Keratinocyte (primary cell): ENCODE data around the gene MINDY4. TPM values are rescaled to one million over a fixed set of nuclear protein-coding genes. Genes with fewer than 3 reads are reported as not detected.

ENCODE experiments used
- DNase-seq: peaks from one replicate; pipeline ENCODE4 v3.0.0-alpha.2; 2011; ENCODE audit warnings: low read depth, missing footprints, low spot score
- FAIRE-seq: peaks from 2 replicates; lab custom pipeline; 2011; peaks lifted over from hg19 to GRCh38; lab: Jason Lieb, UNC
- H2AFZ ChIP-seq: 2 replicates; pipeline ENCODE4 v1.6.0; 2012; ENCODE audit warnings: low read length, control low read depth, inconsistent platforms; ENCODE audit not compliant: control insufficient read depth
- H3K27ac ChIP-seq: 2 replicates; pipeline ENCODE4 v1.5.1; 2011; ENCODE audit warnings: low read length; ENCODE audit not compliant: control insufficient read depth, insufficient read depth
- H3K27me3 ChIP-seq: 3 replicates; pipeline ENCODE4 v1.6.0; 2011; ENCODE audit warnings: low read length; ENCODE audit not compliant: control insufficient read depth, insufficient read depth; ENCODE audit errors: extremely low read depth
- H3K36me3 ChIP-seq, 2 experiments: 2 replicates in 1 of 2; 3 replicates in 1 of 2; pipeline ENCODE4 v1.5.1; 2011; ENCODE audit warnings: low read length in 2 of 2, mild to moderate bottlenecking in 1 of 2; ENCODE audit not compliant: control insufficient read depth in 2 of 2, insufficient read depth in 2 of 2; ENCODE audit errors: extremely low read depth in 1 of 2
- H3K4me1 ChIP-seq: 3 replicates; pipeline ENCODE4 v1.5.1; 2011; ENCODE audit warnings: low read length; ENCODE audit not compliant: control insufficient read depth, insufficient read depth; ENCODE audit errors: extremely low read depth
- H3K4me2 ChIP-seq: 3 replicates; pipeline ENCODE4 v1.6.0; 2011; ENCODE audit warnings: low read depth, low read length; ENCODE audit not compliant: control insufficient read depth, insufficient read depth; ENCODE audit errors: extremely low read depth
- H3K4me3 ChIP-seq, 3 experiments: fragments of 200-600 bp in 1 of 3; sonication (generic) in 1 of 3; 2 replicates in 2 of 3; 3 replicates in 1 of 3; pipeline ENCODE4 v1.5.1; 2011 to 2016; ENCODE audit warnings: low read length in 3 of 3, mild to moderate bottlenecking in 3 of 3, control low read depth in 2 of 3, inconsistent platforms in 1 of 3, low read depth in 1 of 3, mixed read lengths in 1 of 3, mixed run types in 1 of 3, moderate library complexity in 1 of 3; ENCODE audit not compliant: control insufficient read depth in 2 of 3, insufficient read depth in 2 of 3; ENCODE audit errors: extremely low read depth in 1 of 3
- H3K79me2 ChIP-seq: 2 replicates; pipeline ENCODE4 v1.6.0; 2012; ENCODE audit warnings: low read length; ENCODE audit not compliant: control insufficient read depth, insufficient read depth
- H3K9ac ChIP-seq: 3 replicates; pipeline ENCODE4 v1.6.0; 2011; ENCODE audit warnings: low read length; ENCODE audit not compliant: control insufficient read depth, insufficient read depth; ENCODE audit errors: extremely low read depth
- H3K9me1 ChIP-seq: 3 replicates; pipeline ENCODE4 v1.6.0; 2011; ENCODE audit warnings: low read length; ENCODE audit not compliant: control insufficient read depth, insufficient read depth; ENCODE audit errors: extremely low read depth
- H3K9me3 ChIP-seq: 2 replicates; pipeline ENCODE4 v1.5.1; 2012; ENCODE audit warnings: low read depth, low read length; ENCODE audit not compliant: control insufficient read depth
- H4K20me1 ChIP-seq: 3 replicates; pipeline ENCODE4 v1.6.0; 2011; ENCODE audit warnings: low read length; ENCODE audit not compliant: control insufficient read depth, insufficient read depth; ENCODE audit errors: extremely low read depth
- EZH2 ChIP-seq: IDR thresholded peaks from one replicate; pipeline ENCODE4 v1.6.1; 2012; ENCODE audit warnings: inconsistent platforms, mild to moderate bottlenecking, low read length, moderate library complexity
- dilution Hi-C: fragments of 300-500 bp; cut with MboI; formaldehyde crosslinking; loops from one replicate; pipeline ENCODE4 v1.7.0; 2020; ENCODE audit warnings: low sequenced_read_pairs; ENCODE audit not compliant: extremely low pct_ligation_motif_present
- polyA plus RNA-seq, 5 experiments: library from polyadenylated mRNA; depleted of rRNA in 3 of 5; stranded (reverse) in 3 of 5; stranded (forward) in 1 of 5; unstranded in 1 of 5; fragments of >200 nt; gene quantifications; 1 replicate in 1 of 5; 2 replicates in 3 of 5; 3 replicates in 1 of 5; pipeline versions ENCODE4 v1.2.1 to v1.2.3, GENCODE V29; 2011 to 2012; ENCODE audit warnings: missing spikeins in 2 of 5, low read depth in 1 of 5, low replicate concordance in 1 of 5
- TF ChIP-seq, protein P1 (sequence below), 3 experiments: IDR thresholded peaks in 1 of 3; conservative IDR thresholded peaks in 1 of 3; optimal IDR thresholded peaks in 1 of 3; 2 replicates in 2 of 3; 3 replicates in 1 of 3; pipeline versions ENCODE3 to v1.5.1; 2011; ENCODE audit warnings: low read length in 3 of 3, mild to moderate bottlenecking in 3 of 3, moderate library complexity in 2 of 3, control low read depth in 1 of 3, inconsistent platforms in 1 of 3; ENCODE audit not compliant: insufficient read depth in 2 of 3; ENCODE audit errors: extremely low read depth in 1 of 3

MINDY4 gene
- polyA plus RNA-seq, 1 donor (not counting 4 experiments of a cell fraction or from before 2014, with no cell fraction given): 1.5 TPM

- H3K9me3 ChIP-seq: peaks cover 5% of the 10 kb centered on the region
- H3K9me1 ChIP-seq: no peaks in the 10 kb centered on the region
- peaks cover 4% of the 10 kb centered on the region for H3K27me3 ChIP-seq
- no peak overlapping the region for H3K9ac ChIP-seq
- TF ChIP-seq, protein P1, sequence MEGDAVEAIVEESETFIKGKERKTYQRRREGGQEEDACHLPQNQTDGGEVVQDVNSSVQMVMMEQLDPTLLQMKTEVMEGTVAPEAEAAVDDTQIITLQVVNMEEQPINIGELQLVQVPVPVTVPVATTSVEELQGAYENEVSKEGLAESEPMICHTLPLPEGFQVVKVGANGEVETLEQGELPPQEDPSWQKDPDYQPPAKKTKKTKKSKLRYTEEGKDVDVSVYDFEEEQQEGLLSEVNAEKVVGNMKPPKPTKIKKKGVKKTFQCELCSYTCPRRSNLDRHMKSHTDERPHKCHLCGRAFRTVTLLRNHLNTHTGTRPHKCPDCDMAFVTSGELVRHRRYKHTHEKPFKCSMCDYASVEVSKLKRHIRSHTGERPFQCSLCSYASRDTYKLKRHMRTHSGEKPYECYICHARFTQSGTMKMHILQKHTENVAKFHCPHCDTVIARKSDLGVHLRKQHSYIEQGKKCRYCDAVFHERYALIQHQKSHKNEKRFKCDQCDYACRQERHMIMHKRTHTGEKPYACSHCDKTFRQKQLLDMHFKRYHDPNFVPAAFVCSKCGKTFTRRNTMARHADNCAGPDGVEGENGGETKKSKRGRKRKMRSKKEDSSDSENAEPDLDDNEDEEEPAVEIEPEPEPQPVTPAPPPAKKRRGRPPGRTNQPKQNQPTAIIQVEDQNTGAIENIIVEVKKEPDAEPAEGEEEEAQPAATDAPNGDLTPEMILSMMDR (optimal IDR thresholded peaks at IDR 0.05 in 1 of 3, IDR thresholded peaks at IDR 0.05 in 1 of 3, conservative IDR thresholded peaks at IDR 0.05 in 1 of 3; ENCODE audit: extremely low read depth in 1 of 3, insufficient read depth in 2 of 3, low read length in 3 of 3): no peak
- TF ChIP-seq EZH2: no peak
- H2AFZ ChIP-seq: no peak overlapping the region
- H3K27ac ChIP-seq: no peak overlapping the region
- dilution Hi-C loops: no loop called here
- no peaks in the 10 kb centered on the region for H3K79me2 ChIP-seq
- H3K4me2 ChIP-seq: no peak overlapping the region
- peaks cover 6% of the 10 kb centered on the region for H3K4me1 ChIP-seq
- FAIRE-seq: no peak
- H3K4me3 ChIP-seq: no peak overlapping the region
- no peaks in the 10 kb centered on the region for H3K36me3 ChIP-seq
- H4K20me1 ChIP-seq: no peaks in the 10 kb centered on the region
- no peak for DNase-seq
Measured at GRCh38 chr7:30927559-30927958, 156.3 kb downstream of the MINDY4 start.

DNA sequence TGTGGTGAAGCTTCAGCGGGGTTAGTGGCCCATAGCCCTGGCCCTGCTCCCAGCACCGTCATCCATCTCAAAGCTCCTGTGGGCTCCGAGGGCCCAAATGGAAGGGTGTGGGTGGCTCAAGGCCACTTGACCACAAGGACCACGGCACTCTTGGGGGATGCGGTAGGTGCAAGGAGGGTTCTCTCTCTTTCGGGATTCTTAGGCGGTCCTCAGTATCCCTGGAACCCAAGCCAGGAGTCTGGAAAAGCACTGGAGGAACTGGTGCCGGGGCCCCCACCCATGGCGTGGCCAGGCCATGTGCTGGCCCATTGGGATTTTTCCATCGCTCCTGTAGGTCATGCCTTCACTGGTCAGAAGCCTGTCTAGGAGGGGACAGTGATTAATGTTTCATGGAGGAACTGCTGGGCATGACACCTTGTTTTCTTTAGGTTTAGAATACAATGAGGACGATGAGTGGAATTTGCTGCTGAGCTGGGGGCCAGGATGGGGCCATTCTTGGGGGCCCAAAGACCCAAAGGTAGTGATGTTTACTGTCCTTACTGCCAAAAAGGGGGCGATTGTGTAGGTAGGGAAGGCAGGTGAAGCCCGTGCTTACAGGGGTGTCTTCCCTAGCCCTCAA, 157.1 kb downstream of the MINDY4 start:
- Histone ChIP-seq H3K36me3 (no peaks in the 10 kb centered on the region), H4K20me1 (no peaks in the 10 kb centered on the region), H3K27ac (no peak overlapping the region), H3K79me2 (no peaks in the 10 kb centered on the region), H3K9me3 (peaks cover 5% of the 10 kb centered on the region), H3K9ac (no peak overlapping the region), H3K27me3 (peaks cover 4% of the 10 kb centered on the region), H3K4me1 (peaks cover 6% of the 10 kb centered on the region), H3K4me2 (no peak overlapping the region), H3K4me3 (no peak overlapping the region), H3K9me1 (no peaks in the 10 kb centered on the region), H2AFZ (no peak overlapping the region)
- FAIRE-seq: no peak
- dilution Hi-C loops: no loop called here
- TF ChIP-seq, protein P1 (optimal IDR thresholded peaks at IDR 0.05 in 1 of 3, IDR thresholded peaks at IDR 0.05 in 1 of 3, conservative IDR thresholded peaks at IDR 0.05 in 1 of 3; ENCODE audit: extremely low read depth in 1 of 3, insufficient read depth in 2 of 3, low read length in 3 of 3): no peak
- no peak for TF ChIP-seq EZH2
- no peak for DNase-seq
